Naive B cell (primary cell): ENCODE measurements around the gene LRRC55. TPM values are rescaled to one million over a fixed set of nuclear protein-coding genes. Genes with fewer than 3 reads are reported as not detected.
A peak's percentile ranks its signal among the peaks of the same experiment; 100 is the strongest.

Experiments used
- ATAC-seq, 2 donors: fragments of 150-1000 bp; cut with Tn5 transposase; 2 replicates each; pipeline ENCODE4 v1.10.0; 2021; ENCODE audit warnings: low read depth in 2 of 2, mild to moderate bottlenecking in 2 of 2, moderate library complexity in 2 of 2
- DNase-seq: peaks from one replicate; pipeline ENCODE4 v3.0.0; 2022
- H3K27ac Mint-ChIP-seq, 6 donors: one replicate each; pipeline ENCODE4 v1.8.0; 2020 to 2022; ENCODE audit warnings: mild to moderate bottlenecking in 6 of 6, mixed read lengths in 6 of 6, moderate library complexity in 5 of 6, inconsistent platforms in 2 of 6
- H3K27me3 Mint-ChIP-seq, 3 donors: one replicate each; pipeline ENCODE4 v1.8.0; 2021 to 2022; ENCODE audit warnings: mixed read lengths in 3 of 3, mild to moderate bottlenecking in 1 of 3
- H3K36me3 Mint-ChIP-seq, 2 donors: one replicate each; pipeline ENCODE4 v1.8.0; 2020 to 2022; ENCODE audit warnings: mixed read lengths in 2 of 2, inconsistent platforms in 1 of 2, mild to moderate bottlenecking in 1 of 2
- H3K4me1 Mint-ChIP-seq, 3 donors: one replicate each; pipeline ENCODE4 v1.8.0; 2020 to 2022; ENCODE audit warnings: mixed read lengths in 3 of 3, inconsistent platforms in 1 of 3, mild to moderate bottlenecking in 1 of 3, moderate library complexity in 1 of 3
- H3K4me3 Mint-ChIP-seq, 8 donors: one replicate each; pipeline ENCODE4 v1.8.0; 2020 to 2022; ENCODE audit warnings: mild to moderate bottlenecking in 8 of 8, mixed read lengths in 8 of 8, moderate library complexity in 8 of 8, inconsistent platforms in 2 of 8
- H3K9me3 Mint-ChIP-seq, 7 donors: one replicate each; pipeline ENCODE4 v1.8.0; 2020 to 2022; ENCODE audit warnings: mixed read lengths in 7 of 7, mild to moderate bottlenecking in 5 of 7, inconsistent platforms in 2 of 7, moderate library complexity in 1 of 7
- polyA plus RNA-seq, 6 donors: library from polyadenylated mRNA; unstranded; fragments of 300-500 nt; fragmentation: Illumina TruSeq; gene quantifications; one replicate each; pipeline ENCODE4 v1.2.3, GENCODE V29; 2021; ENCODE audit warnings: low read depth in 6 of 6

The LRRC55 gene
- polyA plus RNA-seq, 6 donors from 2014 or later = not detected

- ATAC-seq (no peak), DNase-seq (no peak)
- no peak overlapping the region for H3K27ac Mint-ChIP-seq
- H3K9me3 Mint-ChIP-seq = no peaks in the 10 kb centered on the region
- H3K27me3 Mint-ChIP-seq = peaks cover 21 to 34% (median 28%) of the 10 kb centered on the region in 3 donors
- H3K4me3 Mint-ChIP-seq = no peak overlapping the region
- H3K4me1 Mint-ChIP-seq = no peaks in the 10 kb centered on the region
- H3K36me3 Mint-ChIP-seq = no peaks in the 10 kb centered on the region
Observed at GRCh38 chr11:57153448-57153847, 28.3 kb upstream of the LRRC55 start.

DNA sequence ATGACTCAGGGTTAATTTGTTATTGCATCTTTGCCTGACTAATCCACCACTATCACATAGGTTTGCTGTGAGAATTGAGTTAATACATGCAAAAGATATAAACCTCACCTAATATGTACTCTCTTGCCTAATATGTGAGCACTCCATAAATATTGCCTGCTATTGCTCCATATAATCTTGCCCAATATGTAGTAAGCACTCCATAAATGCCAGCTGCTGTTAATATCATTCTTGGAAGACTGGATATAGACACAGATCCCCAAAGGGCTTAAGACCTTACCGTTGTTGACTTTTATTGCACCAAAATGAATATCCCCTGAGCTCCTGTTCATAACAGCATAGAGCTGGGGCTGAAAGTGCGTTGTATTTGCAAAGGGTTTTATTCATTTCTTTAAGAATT lies 27.0 kb upstream of the LRRC55 start:
- Mint-ChIP-seq H3K27me3 (peaks cover 21 to 30% (median 23%) of the 10 kb centered on the region in 3 donors), H3K4me1 (no peaks in the 10 kb centered on the region), H3K36me3 (no peaks in the 10 kb centered on the region), H3K27ac (no peak overlapping the region), H3K4me3 (no peak overlapping the region), H3K9me3 (no peaks in the 10 kb centered on the region)
- no peak for DNase-seq
- ATAC-seq = no peak

DNA sequence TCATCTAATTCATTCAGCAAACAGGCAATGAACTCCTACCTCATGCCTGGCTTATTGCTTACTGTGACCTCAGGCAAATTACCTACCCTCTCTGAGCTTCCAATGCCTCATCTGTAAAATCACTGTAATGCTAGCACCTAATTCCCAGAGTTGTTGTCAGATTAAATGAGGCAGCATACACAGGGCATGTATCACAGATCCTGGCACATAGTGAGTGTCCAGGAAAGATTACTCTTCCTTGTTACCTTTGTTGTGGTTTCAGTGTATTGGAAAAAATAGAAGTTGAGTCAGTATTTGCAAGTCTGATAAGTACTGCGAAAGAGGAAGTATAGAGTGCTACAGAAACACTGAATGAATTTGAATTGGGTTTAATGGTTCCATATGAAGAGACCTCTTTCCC lies 26.4 kb upstream of the LRRC55 start:
- H3K4me1 Mint-ChIP-seq = no peaks in the 10 kb centered on the region
- H3K9me3 Mint-ChIP-seq = no peaks in the 10 kb centered on the region
- no peak for DNase-seq
- peaks cover 21 to 34% (median 23%) of the 10 kb centered on the region in 3 donors for H3K27me3 Mint-ChIP-seq
- no peak overlapping the region for H3K4me3 Mint-ChIP-seq
- peak overlapping the region in 1 of 6 donors; percentile 31 for H3K27ac Mint-ChIP-seq
- no peaks in the 10 kb centered on the region for H3K36me3 Mint-ChIP-seq
- ATAC-seq = no peak

DNA sequence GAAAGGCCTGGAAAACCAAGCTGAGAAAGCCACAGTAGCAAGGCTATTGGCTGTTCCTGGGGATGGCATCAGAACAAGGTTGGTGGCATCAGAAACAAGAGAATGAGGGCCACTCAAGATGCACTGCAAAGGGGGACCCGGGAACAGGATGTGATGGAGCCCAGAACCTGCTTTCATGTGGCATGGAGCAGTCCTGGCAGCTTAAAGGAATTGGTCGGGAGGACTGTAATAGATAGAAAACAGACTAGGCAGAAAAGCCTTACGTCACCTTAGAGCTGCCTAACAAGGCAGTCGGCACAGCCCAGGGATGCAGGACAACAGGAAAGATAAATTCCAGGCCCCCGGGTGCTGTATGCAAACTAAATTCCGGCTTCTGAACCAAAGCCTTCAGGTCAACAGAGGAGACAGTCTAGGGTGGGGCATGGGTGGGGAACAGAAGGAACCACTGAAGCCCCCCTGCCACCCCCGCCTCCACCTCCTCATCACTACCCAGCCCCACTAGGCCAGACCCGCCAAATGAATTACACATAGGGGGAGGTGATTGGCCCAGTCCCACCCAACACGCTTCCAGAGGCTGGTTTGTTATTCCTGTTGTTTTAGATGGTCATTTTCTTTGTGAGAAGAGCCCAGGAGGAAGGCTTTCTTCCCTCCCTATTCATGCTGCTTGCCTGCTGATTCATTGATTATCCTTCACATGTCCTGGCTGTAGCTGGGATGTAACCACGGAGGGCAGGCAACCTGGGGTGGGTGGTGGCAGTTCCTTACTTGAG lies 25.7 kb upstream of the LRRC55 start:
- ATAC-seq (no peak), DNase-seq (no peak)
- H3K27ac Mint-ChIP-seq = peak overlapping the region in 1 of 6 donors; percentile 31
- H3K9me3 Mint-ChIP-seq = no peaks in the 10 kb centered on the region
- no peaks in the 10 kb centered on the region for H3K36me3 Mint-ChIP-seq
- peaks cover 21 to 35% (median 26%) of the 10 kb centered on the region in 3 donors for H3K27me3 Mint-ChIP-seq
- H3K4me1 Mint-ChIP-seq = no peaks in the 10 kb centered on the region
- no peak overlapping the region for H3K4me3 Mint-ChIP-seq

- ATAC-seq (no peak), DNase-seq (no peak)
- Mint-ChIP-seq H3K9me3 (peaks cover 0 to 2% (median 0%) of the 10 kb centered on the region in 7 donors), H3K4me3 (no peak overlapping the region), H3K27ac (no peak overlapping the region), H3K27me3 (peaks cover 21 to 38% (median 35%) of the 10 kb centered on the region in 3 donors), H3K36me3 (no peaks in the 10 kb centered on the region), H3K4me1 (no peaks in the 10 kb centered on the region)
Observed at GRCh38 chr11:57156928-57157327, 24.8 kb upstream of the LRRC55 start.

DNA sequence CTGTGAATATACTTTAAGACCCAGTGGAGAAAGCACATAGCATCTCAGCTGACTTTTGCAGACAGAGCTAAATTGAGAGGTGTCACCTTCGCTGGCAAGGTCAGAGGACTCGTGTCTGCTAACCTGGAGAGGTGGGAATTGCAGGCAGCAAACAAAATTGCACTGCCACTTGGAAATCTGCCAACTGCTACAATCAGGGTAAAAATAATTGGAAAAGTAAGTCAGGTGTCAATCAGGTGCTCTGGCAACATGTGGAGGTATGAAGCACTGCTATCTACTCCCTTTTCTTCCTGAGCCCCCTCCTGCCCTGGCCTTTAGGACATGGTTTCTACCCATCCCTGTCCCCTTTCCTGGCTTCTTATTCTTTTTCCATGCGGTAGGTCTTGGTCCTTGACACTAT lies 24.1 kb upstream of the LRRC55 start:
- Mint-ChIP-seq H3K36me3 (no peaks in the 10 kb centered on the region), H3K4me1 (no peaks in the 10 kb centered on the region), H3K27ac (peak overlapping the region in 1 of 6 donors; percentile 30), H3K9me3 (peaks cover 0 to 2% (median 0%) of the 10 kb centered on the region in 7 donors), H3K27me3 (peaks cover 21 to 45% (median 42%) of the 10 kb centered on the region in 3 donors), H3K4me3 (no peak overlapping the region)
- no peak for DNase-seq
- no peak for ATAC-seq

DNA sequence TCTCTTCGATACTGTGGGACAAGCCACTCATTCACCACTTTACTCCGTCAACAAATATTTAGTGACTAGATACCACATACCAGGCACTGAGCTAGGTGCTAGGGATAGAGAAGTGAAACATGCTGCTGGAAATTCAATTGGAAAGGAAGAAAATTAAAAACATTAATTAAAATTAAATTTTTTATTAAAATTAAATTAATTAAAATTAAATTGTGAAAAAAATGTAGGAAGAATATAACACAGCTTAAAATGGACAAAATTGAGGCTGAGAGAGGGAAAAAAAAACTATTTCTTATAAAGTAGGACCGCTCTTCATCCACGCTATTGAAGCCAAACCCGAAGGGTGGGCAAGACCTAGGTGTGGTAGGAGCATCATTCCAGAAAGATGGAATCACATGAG lies 23.6 kb upstream of the LRRC55 start:
- no peak overlapping the region for H3K27ac Mint-ChIP-seq
- H3K9me3 Mint-ChIP-seq = peaks cover 0 to 2% (median 0%) of the 10 kb centered on the region in 7 donors
- ATAC-seq (no peak), DNase-seq (no peak)
- H3K4me1 Mint-ChIP-seq = no peaks in the 10 kb centered on the region
- no peaks in the 10 kb centered on the region for H3K36me3 Mint-ChIP-seq
- peaks cover 21 to 48% (median 43%) of the 10 kb centered on the region in 3 donors for H3K27me3 Mint-ChIP-seq
- H3K4me3 Mint-ChIP-seq = no peak overlapping the region

DNA sequence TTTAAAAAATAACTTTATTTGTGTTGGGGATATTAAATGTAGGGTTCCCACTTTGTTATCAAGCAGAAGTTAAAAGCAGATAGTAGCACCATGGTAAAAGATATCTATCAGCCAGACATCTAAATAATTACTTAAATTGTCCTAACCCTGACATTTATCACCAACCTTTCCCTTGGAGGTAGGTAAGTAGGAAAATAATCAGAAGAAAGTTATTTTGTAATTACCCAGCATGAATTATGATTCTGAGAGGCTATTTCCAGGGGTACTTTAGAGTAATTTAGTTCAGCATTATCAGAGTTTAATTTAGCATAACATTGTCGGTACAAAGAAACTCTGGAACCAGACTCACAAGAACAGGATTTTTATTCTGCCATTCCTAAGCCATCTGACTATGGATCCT lies 23.2 kb upstream of the LRRC55 start:
- Mint-ChIP-seq H3K4me3 (no peak overlapping the region), H3K9me3 (peaks cover 0 to 2% (median 0%) of the 10 kb centered on the region in 7 donors), H3K4me1 (no peaks in the 10 kb centered on the region), H3K27me3 (peaks cover 21 to 51% (median 41%) of the 10 kb centered on the region in 3 donors), H3K36me3 (no peaks in the 10 kb centered on the region), H3K27ac (no peak overlapping the region)
- ATAC-seq (no peak), DNase-seq (no peak)

DNA sequence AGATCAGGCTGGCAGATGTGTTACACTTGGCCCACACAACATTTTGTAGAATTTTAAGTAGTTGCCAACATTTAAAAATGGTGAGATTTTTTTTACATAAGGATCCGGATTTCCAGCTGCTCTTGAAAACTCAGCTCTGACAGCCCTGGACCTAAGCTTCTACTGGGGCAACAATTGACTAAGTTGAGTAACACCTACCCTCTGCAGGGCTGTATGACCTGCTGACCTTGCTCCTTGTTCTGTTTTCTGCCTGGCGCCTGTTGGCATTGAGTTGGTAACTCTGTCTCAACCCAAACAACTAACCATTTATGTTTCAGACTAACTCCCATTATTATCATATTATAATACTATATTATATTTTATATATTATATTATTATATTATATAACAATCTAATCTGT lies 21.1 kb upstream of the LRRC55 start:
- peaks cover 0 to 3% (median 0%) of the 10 kb centered on the region in 7 donors for H3K9me3 Mint-ChIP-seq
- H3K27me3 Mint-ChIP-seq = peaks cover 10 to 59% (median 45%) of the 10 kb centered on the region in 3 donors
- H3K36me3 Mint-ChIP-seq = no peaks in the 10 kb centered on the region
- no peaks in the 10 kb centered on the region for H3K4me1 Mint-ChIP-seq
- ATAC-seq = no peak
- DNase-seq = no peak
- H3K4me3 Mint-ChIP-seq = no peak overlapping the region
- no peak overlapping the region for H3K27ac Mint-ChIP-seq

DNA sequence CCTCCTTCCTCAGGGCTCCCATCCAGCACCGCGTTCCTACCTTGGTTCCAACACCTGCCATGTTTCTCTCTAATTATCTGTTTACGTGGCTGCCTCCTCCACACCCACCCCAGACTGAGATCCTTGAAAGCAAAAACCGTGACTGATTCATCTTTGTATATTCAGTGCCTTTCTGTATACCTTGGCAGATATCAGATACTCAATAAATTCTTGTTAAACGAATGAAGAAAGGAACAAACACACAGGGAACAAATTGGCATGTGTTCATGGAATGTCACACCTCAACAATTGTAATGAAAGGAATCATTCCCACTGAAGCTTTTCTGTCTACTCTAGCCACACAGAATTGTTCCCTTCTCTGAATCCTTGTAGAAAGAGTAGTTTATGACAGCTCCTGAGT lies 20.4 kb upstream of the LRRC55 start:
- Mint-ChIP-seq H3K4me1 (no peaks in the 10 kb centered on the region), H3K27ac (no peak overlapping the region), H3K4me3 (no peak overlapping the region), H3K27me3 (peaks cover 9 to 54% (median 41%) of the 10 kb centered on the region in 3 donors), H3K36me3 (no peaks in the 10 kb centered on the region), H3K9me3 (peaks cover 0 to 3% (median 0%) of the 10 kb centered on the region in 7 donors)
- ATAC-seq = no peak
- DNase-seq = no peak

GRCh38 chr11:57162179-57162898 lies 19.4 kb upstream of the LRRC55 start:
- no peak overlapping the region for H3K27ac Mint-ChIP-seq
- H3K9me3 Mint-ChIP-seq = peaks cover 0 to 3% (median 0%) of the 10 kb centered on the region in 7 donors
- H3K27me3 Mint-ChIP-seq = peaks cover 7 to 50% (median 35%) of the 10 kb centered on the region in 3 donors
- ATAC-seq (no peak), DNase-seq (no peak)
- H3K36me3 Mint-ChIP-seq = no peaks in the 10 kb centered on the region
- H3K4me3 Mint-ChIP-seq = no peak overlapping the region
- H3K4me1 Mint-ChIP-seq = no peaks in the 10 kb centered on the region

DNA sequence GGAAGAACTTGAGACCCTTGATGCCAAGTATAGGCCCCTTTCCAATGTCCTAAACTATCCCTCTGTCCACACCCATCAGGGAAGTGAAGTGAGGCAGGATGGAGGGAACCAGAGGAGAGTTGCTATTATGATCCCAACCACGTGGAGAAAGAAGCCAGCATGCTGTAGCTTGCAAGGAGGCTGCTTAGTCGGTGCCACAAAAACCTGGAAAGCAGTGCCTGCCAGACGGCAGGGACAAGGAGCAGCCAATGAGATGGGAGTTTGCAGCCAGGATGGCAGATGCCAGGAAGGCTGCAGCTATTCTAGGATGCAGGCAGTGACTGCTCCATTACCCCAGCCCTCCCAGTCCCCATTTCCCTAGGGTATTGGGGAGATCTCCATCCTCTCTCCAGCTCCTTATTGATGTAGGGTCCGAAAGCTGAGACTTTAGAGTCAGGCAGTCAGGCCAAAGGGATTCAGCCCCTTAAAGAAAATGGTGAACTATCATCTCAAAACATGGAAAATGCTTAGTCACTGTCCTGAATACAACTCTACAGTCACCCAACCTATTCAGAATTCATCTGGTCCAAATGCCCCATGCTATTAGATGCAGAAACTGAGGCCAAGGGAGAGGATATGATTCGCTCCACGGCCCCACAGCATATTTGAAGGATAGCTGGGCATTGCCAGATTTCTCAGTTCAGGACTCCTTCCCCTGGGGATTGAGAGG lies 18.4 kb upstream of the LRRC55 start:
- Mint-ChIP-seq H3K36me3 (no peaks in the 10 kb centered on the region), H3K4me3 (no peak overlapping the region), H3K27me3 (peaks cover 0 to 44% (median 30%) of the 10 kb centered on the region in 3 donors), H3K4me1 (no peaks in the 10 kb centered on the region), H3K27ac (no peak overlapping the region), H3K9me3 (peaks cover 0 to 6% (median 3%) of the 10 kb centered on the region in 7 donors)
- DNase-seq (no peak), ATAC-seq (no peak)

DNA sequence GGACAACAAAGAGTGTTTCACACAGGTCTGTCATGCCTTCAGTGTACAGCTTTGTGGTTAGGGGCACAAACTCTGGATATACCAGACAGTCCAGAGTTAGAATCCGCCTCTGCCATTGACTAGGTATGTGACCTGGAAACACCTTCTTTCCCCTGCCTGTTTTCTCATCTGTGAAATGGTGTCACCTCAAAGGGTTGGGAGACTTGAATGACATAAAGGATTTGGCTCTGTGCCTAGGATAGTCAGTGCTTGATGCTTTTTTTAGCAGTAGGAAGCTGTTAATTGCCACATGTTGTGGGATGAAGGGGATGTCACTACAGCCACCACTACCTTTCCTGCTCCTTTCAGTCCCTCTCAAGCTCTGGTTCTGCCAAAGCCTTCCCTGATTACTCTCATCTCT lies 17.4 kb upstream of the LRRC55 start:
- Mint-ChIP-seq H3K4me3 (no peak overlapping the region), H3K9me3 (peaks cover 0 to 12% (median 8%) of the 10 kb centered on the region in 7 donors), H3K27me3 (peaks cover 0 to 44% (median 30%) of the 10 kb centered on the region in 3 donors), H3K27ac (peak overlapping the region in 1 of 6 donors; percentile 7), H3K4me1 (no peaks in the 10 kb centered on the region), H3K36me3 (no peaks in the 10 kb centered on the region)
- no peak for DNase-seq
- no peak for ATAC-seq
